ENCODE results near the gene NECTIN3. TPM values are rescaled to one million over a fixed set of nuclear protein-coding genes. Genes with fewer than 3 reads are reported as not detected.
A peak's percentile ranks its signal among the peaks of the same experiment; 100 is the strongest.

Gene NECTIN3
- total RNA-seq, 2 donors from 2014 or later: 3.5 to 5.9 TPM

GRCh38 chr3:111229301-111229700, 157.7 kb downstream of the NECTIN3 start:
- peaks cover 0 to 18% of the 10 kb centered on the region in 2 donors for H3K36me3 Mint-ChIP-seq
- no peak for ATAC-seq
- peaks cover 12 to 29% of the 10 kb centered on the region in 2 donors for H3K9me3 Mint-ChIP-seq
- no peak overlapping the region for H3K27ac Mint-ChIP-seq
- no peak for DNase-seq (ENCODE audit: low spot score in 2 of 2)

- Mint-ChIP-seq H3K27ac (no peak overlapping the region), H3K36me3 (peaks cover 8% of the 10 kb centered on the region in 2 donors), H3K9me3 (peaks cover 4 to 21% of the 10 kb centered on the region in 2 donors)
- no peak for DNase-seq (ENCODE audit: low spot score in 2 of 2)
- no peak for ATAC-seq
These were observed 165.5 kb downstream of the NECTIN3 start for GRCh38 chr3:111236836-111237713.

- H3K9me3 Mint-ChIP-seq: peaks cover 4 to 21% of the 10 kb centered on the region in 2 donors
- H3K27ac Mint-ChIP-seq: no peak overlapping the region
- DNase-seq (ENCODE audit: low spot score in 2 of 2) (no peak), ATAC-seq (no peak)
- peaks cover 11 to 17% of the 10 kb centered on the region in 2 donors for H3K36me3 Mint-ChIP-seq
These were observed 166.3 kb downstream of the NECTIN3 start for GRCh38 chr3:111237946-111238345.

- ATAC-seq: peak; percentile 97 to 99
- H3K36me3 Mint-ChIP-seq: peaks cover 11 to 21% of the 10 kb centered on the region in 2 donors
- peak in 1 of 2 donors; percentile 8 for DNase-seq (ENCODE audit: low spot score in 2 of 2)
- no peak overlapping the region for H3K27ac Mint-ChIP-seq
- H3K9me3 Mint-ChIP-seq: peaks cover 9 to 24% of the 10 kb centered on the region in 2 donors
These were observed 167.3 kb downstream of the NECTIN3 start for GRCh38 chr3:111238885-111239284.

GRCh38 chr3:111241960-111242359, 170.3 kb downstream of the NECTIN3 start:
- DNase-seq (ENCODE audit: low spot score in 2 of 2): no peak
- Mint-ChIP-seq H3K27ac (no peak overlapping the region), H3K9me3 (peaks cover 11 to 19% of the 10 kb centered on the region in 2 donors), H3K36me3 (peaks cover 11 to 21% of the 10 kb centered on the region in 2 donors)
- no peak for ATAC-seq
